HG02870 (cell line): ENCODE data around the gene BARHL1.
"Not testable (repeated sequence)": the region's sequence is repeated elsewhere in the genome, so short reads cannot be mapped to it uniquely, and the experiment has no call there.

Experiments used
- ATAC-seq: cut with Tn5 transposase; IDR thresholded peaks from one replicate; pipeline ENCODE4 v1.9.1; 2021; ENCODE audit warnings: mild to moderate bottlenecking, moderate library complexity; ENCODE audit not compliant: unreplicated experiment

Gene BARHL1

DNA sequence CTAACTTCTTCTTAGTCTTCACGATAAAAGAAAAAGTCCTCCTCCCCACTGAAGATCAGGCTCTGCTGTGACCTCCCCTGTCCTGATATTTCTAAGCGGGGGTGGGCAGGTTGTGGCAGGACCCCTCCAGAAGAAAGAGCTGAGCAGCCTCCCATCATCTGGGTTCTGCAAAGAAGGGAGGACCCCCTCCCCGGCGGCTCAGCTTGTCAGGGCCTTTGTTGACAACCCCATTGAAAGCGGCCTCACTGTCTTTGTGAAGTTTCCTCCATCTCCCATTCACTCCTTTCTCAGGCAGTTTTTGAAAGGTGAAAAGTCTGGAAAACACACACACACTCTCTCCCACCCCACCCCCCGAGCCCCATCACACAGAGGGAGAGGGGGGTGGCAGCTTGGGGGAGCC lies 26.2 kb upstream of the BARHL1 start:
- no peak for ATAC-seq

DNA sequence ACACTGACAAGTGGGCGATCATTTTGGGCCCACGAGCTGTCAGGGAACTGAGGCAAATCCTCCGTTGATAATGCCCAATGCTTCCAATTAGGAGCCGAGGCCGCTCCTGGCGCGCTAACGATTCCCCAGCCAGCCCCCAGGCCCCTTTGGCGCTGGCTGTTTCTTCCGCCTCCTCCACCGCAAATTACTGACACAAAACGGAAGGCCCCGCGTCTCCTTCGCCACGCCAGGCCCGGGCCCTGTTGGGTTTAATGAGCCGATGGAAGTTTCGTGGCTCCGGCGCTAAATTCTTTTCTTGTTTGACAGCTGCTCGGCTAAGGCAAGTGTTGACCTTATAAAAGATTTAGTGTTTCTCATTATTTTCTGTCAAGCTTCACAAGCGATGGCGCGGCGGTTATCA lies 25.7 kb upstream of the BARHL1 start:
- ATAC-seq = no peak

DNA sequence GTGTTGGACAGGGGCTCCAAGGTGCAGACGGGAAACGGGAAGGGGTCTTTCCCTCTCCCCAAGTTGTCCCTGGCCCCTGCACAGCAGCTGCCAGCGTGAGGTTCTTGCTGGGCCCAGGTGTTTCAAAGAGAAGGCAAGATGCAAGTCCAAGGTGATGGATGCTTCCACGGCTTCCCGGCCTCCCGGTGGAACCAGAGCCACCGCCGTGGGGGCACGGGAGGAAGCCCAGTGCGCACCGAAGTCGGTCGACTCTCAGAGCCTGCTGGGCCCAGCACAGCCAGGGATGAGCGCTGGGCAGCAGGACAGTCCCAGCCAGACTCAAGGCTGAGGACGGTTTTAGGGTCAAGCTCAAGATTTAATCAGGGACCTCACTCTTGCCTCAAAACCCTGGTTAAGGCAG lies 25.2 kb upstream of the BARHL1 start:
- no peak for ATAC-seq

DNA sequence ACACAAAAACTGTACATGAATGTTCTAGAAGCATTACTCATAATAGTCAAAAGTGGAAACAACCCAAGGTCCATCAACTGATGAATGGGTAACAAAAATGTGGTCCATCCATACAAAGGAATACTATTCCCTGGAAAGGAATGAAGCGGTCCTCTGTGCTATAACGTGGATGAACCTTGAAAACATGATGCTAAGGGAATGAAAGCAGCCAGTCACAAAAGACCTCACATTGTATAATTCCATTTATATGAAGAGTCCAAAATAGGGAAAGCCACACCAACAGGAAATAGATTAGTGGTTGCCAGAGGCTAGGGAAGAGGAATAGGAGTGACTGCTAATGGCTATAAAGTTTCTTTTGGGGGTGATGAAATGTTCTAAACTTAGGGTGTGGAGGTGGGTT lies 22.7 kb upstream of the BARHL1 start:
- no peak for ATAC-seq

DNA sequence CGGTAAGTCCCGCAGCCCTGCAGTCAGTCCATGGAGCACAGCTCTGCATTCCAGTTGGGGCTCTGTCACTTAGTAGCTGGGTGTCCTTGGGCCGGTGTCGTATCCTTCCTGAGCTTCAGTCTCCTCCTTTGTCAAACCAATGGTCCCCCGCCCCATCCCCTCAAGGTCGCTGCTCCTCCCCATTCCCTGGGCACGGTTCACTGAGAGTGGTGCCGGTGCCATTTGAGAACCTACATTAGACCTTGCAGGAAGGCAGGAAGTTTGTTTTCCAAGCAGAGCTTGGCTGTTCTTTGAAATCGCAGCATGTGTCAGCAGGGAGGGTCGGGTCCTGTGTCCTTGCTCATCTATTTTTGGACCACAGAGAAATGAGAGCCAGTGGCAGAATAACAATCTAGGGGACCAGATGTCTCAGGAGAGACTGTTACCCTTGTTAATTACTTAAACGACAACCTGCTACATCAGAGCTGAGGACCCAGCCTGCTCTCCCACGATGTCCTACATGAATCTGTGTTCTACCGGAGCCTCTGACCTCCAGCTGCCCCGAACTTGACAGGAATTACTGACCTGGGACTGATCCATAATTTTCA lies 21.7 kb upstream of the BARHL1 start:
- ATAC-seq = no peak

DNA sequence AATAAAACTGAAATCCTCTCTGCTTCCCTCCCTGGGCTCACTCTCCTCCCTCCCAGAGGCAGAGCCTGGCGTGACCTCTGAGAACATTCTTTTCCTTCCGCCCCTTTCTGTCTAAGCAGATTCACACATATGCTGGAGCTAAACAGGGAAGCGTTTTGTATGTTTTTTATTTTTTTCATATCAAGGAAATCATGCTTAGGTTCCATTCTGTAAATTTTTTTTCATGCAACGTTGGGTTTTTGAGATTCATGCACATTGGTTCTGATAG lies 20.2 kb upstream of the BARHL1 start:
- no peak for ATAC-seq

DNA sequence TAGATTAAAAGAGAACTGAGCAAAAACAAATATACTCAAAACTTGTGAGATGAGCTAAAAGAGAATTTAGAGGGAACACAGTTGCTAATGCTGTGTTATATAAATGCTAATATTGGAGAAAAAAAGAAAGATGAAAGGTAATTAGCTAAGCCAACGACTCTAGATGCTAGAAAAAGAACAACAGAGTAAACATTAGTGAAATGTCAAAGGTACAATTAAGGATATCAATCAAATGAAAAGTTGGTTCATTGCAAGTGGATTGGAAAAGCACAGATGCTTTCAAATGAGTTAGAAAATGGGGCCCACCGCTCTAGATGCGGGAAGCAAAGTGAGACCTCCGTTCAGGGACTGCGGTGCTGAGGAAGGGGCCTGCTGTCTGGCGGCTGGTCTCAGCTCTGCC lies 17.9 kb upstream of the BARHL1 start:
- ATAC-seq = no peak

DNA sequence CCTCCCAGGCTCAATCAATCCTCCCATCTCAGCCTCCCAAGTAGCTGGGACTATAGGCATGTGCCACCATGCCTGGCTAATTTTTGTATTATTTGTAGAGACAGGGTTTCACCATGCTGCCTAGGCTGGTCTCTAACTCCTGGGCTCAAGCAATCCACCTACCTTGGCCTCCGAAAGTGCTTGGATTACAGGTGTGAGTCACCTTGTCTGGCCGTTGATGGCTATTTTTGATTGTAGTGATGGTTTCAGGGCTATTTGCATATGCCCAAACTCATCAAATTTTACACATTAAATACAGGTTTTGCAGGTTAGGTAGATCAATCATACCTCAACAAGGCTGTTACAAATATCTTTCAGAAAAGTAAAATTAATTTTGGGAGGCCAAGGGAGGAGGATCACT lies 13.6 kb upstream of the BARHL1 start:
- not testable (repeated sequence) for ATAC-seq

DNA sequence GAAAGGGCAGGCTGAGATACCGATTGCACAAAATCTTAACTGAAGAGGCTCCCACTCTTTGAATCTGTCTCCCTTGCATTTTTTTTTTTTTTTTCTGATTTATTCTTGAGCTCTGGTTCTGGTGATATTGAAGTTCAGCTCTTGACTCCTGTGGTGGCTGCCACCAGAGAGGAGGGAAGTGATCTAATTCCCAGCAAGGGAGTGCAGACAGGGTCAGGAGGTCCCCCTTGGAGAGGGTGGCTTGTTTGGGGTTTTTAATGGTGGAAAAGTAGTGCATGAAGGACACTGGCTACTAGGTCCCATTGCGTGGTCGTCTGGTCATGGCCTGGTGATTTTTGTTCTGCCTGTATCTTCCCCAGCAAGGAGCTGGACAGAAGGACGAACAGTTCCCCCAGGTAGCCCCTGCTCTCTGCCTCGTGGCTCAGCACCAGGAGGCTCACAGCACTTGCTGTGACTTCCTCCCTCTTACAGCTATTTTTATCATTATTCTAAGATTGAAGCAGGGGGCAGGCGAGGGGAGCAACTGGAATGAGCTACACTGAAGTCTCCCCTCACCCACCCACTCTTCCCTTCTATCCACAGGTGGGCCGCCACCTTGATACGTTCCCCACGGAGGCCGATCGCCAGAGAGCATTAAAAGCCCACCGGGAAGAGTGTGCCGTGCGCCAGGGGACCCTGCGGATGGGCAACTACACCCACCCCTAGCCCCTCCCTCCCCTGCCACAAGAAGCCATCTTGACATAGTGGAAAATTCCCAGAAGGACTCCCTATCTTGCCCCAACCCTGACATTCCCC lies 10.4 kb upstream of the BARHL1 start:
- no peak for ATAC-seq

DNA sequence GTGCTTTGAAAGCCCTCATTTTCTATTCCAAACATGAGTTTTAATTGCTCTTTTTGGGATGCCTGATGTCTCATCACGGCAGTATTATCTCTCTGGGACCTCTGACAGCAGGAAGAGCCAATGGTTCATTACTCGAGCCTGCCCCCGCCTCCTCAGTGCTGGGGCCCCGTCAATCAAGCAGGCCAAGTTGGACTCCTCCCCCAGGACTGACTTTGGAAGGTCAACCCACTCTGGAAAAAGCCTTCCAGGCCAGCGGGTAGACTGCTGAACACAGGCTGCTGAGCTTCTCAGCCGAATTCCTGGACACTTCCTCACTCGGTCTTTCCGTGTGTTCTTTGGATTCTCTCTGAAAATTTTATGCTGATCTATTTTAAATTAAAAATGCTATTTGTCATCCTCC lies 9.5 kb upstream of the BARHL1 start:
- ATAC-seq = no peak

DNA sequence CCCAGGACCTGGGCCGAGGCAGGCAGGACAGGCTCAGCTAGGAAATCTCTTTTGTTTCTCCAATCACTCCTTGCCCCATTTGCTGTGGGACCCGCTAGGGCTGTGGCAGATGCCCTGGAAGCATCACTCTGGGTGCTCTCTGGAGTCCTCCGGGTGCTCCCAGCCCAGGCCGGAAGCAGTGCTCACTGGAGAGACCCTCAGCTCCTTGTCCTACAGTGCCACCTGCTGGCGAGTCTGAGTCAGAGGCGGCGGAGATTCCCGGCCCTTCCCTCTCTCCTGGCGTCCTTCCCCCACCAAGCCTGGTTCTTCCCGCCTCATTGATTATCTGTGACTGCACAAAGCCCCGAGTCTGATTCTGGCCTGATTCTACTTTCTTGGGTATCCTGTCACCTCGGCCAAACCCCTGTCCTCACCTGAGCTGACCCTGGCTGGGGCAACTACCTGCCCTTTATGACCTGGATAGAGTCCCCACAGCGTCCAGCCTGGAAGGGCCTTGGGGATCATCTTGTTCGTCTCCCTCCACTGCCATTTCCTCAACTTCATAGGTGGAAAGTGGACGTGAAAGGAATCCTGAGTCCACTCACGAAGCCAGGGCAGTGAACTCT lies 7.3 kb upstream of the BARHL1 start:
- no peak for ATAC-seq

DNA sequence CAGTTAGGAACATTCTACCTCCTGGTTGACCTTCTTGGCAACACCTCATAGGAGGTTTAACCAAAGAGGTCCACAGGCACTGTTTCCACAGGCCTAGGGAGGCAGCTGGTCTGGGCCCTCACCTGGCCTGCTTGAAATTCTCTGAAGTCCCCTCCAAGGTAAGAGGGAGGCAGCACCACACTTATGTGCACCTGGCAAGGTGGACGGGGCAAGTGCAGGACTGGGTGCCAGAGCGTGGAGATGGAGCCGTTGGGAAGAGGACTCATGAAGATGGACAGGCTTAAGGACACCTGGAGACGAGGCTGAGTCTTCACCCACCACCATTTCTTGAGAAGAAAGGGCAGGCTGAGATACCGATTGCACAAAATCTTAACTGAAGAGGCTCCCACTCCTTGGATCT lies 6.6 kb upstream of the BARHL1 start:
- ATAC-seq = no peak

DNA sequence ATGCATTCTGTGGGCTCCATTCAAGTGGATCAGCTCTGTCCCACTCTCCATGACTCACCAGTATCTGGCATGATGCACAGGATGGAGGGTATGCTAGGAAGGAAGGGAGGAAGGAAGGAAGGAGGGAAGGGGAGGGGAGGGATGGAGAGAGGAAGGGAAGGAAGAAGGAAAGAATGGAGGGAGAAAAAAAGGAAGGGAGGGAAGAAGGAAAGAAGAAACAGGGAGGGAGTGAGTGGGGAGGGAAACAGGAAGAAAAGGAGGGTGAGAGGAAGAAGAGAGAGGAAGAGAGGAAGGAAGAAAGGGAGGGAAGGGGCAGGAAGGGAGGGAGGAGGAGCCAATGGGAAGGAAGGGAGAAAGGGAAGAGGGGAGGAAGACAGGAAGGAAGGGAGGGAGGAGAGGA lies 5.3 kb upstream of the BARHL1 start:
- ATAC-seq = no peak

DNA sequence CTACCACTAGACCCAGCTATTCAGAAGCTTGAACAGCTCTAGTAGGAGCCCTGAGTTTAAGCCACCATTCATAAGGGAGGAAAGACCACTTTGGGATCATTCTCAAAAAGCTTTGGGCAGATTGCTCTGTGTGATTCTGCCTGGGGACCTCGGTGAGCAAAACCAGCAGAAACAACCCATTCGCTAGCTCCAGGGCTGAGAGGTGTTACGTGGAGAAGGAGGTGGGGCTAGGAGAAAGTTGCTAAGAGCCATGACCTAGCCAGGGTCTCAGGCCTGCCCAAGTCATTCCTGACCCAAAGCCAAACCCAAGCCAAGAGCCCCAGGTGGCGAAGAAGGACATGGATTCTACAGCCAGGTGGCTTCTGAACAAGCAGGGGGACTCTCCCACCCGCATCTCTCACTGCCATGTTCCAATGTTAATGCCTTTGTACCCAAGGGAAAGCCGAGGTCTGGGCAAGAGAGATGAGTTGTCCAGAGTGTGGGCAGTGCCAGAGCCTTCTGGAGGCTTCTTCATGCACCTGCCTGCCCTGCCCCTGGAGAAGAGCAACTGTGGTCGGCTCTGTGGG lies 4.0 kb upstream of the BARHL1 start:
- no peak for ATAC-seq

DNA sequence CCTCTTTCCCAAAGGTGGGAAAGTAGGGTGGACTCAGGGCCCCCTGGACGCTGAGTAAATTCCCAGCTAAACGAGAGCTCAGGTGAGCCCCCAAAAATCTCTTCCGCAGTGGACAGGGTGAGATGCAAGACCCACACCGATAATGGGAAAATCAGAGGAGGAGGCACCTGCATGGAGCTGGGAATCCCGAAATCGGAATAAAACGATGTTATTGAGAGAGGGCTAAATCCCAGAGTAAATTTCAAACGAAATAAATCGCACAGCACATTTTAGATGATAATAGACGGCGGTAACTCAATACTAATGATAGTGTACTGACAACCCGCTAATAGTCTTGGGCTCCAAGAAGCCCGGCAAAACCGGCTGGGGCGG lies 3.0 kb upstream of the BARHL1 start:
- no peak for ATAC-seq

DNA sequence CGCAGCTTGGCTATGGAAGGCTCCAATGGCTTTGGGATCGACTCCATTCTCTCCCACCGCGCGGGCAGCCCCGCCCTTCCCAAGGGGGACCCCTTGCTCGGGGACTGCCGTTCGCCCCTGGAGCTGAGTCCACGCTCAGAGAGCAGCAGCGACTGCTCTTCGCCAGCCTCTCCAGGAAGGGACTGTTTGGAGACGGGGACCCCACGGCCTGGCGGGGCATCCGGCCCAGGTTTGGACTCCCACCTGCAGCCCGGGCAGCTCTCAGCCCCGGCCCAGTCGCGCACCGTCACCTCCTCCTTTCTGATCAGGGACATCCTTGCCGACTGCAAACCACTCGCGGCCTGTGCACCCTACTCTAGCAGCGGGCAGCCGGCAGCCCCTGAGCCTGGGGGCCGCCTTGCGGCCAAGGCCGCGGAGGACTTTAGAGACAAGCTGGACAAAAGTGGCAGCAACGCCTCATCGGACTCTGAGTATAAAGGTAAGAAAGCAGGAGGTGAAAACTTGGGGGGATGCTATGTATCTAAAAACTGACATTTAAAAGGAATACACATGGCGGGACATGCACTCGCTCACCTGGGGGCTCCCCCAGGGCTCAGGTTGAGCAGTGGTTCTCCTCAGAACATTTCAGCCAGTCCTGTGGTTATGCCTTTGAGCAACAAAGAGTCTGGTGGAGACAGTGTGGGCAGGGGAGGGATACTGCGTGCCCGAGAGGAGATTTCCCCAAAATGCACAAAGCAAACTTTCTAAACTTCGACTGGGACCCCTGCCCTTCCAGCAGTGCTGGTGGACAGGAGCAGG lies 579 bp downstream of the BARHL1 start:
- ATAC-seq = no peak

DNA sequence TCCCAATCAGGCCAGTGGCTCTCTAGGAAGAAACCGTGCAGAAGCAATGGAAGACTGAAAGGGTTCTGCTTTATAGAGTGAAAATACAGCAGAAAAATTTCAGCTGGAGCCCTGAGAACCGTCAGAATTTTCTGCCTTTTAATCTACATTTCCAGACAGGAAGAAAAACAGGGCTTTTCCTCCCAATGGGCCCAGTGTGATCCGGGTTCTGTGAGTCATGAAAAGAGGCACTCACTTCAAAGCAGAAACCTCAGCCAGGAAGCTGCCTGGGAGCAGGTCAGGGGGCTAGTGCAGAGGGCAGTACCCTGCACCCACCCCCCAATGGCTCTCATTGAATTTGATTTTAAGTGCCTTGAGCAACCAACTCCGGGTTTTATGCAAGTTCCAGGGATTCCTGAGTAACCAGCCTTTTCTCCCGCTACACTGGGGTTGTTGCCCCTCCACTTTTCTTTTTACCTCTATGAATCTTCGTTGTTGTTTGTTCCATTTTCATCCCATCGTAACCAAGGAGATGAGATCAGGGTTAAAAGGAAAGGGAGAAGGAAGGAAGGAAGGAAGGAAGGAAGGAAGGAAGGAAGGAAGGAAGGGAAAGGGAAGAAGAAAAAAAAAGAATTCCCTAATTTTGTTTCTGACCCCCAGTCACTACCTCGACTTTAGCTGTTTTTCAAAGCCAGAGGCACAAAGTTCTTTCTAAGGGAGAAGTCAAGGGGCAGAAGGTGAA lies 1.3 kb downstream of the BARHL1 start:
- ATAC-seq = no peak

DNA sequence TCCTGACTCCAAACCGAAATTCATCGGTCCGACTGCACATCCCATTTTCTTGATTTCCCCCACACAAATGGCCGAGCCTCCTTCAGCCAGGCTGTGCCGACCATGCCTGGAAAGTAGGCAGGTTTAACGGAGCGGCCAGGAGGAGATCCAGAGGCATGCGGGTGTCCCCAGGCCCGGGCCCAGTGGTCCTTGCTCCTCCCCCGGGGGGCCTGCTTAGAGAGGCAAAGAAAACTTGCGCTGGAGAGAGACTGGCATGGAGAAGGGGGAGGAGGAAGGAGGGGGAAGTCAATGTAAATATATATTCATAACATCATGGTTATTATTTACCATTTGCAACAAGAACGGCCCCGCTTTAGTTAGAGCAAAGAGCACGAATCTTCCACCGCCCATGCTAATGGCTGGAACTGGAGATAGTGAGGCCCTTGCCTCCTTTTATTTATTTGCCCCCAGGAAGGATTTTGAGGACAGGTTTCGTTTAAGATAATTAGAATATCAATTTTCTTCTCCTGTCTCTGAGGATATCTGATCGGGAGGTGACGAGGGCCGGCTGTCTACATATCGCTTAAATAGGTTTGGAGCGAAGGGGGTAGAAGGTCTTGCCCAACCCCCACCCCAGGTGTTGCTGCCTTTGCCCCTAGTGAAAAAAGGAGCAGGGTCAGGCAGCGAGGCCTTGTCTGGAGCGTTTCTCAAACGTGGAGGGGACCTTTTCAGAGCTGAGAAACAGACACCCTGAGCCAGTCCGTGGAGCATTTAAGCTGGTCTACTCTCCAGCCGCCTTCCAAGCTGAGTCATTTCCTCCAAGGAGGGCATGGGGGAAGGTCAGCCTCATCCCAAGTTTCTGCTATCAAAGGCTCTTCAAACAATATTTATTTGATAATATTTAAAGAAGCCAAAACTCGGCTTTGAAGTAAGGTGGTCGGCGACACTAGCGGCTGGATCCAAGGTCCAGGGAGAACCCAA lies 2.5 kb downstream of the BARHL1 start:
- no peak for ATAC-seq

DNA sequence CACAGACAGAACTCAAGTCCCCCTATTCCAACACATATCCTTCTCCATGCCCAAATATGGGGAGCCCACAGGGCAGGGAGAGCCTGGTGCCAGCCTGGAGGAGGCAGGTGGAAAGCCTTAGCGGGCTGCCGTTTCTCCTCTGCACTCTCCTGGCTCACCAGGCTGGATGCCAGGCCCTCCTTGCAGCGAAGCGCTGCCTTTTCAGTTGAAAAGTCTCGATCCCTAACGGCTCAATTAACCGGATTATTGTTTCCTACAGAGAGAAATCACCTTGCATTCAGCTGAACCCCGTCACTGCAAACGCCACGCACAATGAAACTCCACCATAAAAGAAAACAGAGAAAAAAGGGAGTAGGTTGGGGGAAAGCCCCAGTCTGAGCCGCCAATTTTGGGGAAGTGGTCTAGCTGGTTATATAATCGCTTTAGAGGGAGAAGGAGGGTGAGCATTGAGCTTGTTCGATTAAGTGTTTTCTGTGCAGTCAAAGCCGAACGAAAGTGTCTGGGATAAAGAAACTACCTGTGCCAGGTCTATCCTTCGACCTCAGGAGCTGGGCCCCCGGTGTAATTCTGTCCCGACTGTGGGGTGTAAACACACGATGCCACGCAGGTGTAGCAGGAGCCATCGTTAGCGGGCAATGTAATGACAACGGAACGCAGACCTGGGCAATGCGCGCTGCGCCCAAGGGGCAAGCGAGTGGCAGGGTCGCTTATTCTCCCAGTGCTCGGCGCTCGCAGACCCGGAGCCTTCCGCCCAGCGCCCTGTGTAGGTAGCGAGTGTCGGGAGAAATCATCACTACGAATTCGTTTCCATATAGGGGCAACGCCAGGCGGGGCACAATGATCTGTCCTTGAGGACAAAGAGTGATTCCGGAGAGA lies 3.8 kb downstream of the BARHL1 start:
- ATAC-seq = no peak
